HCT116 (cell line): Measurements from ENCODE around the gene TKTL1. TPM values are rescaled to one million over a fixed set of nuclear protein-coding genes. Genes with fewer than 3 reads are reported as not detected.

Experiments used
- ATAC-seq: fragments of 200-7000 bp; cut with Tn5 transposase; 2 replicates; pipeline ENCODE4 v1.9.1; 2020; ENCODE audit warnings: mild to moderate bottlenecking, moderate library complexity
- BruUV-seq: library from RNA; stranded (reverse); fragments of 400-500 nt; replicated peaks from 2 replicates; lab custom pipeline; 2021; lab: Mats Ljungman, UMichigan
- CTCF ChIA-PET: fragments of 300-600 bp; sonication (Branson Sonifier 250); formaldehyde crosslinking; loops from one replicate; lab custom pipeline; 2021; ENCODE audit warnings: antibody characterized with exemption; lab: Charles Lee
- POLR2A ChIA-PET: fragments of 300-600, 350-600 bp; sonication (Branson Sonifier 250); formaldehyde crosslinking; loops from one replicate; lab custom pipeline; 2021; ENCODE audit warnings: antibody characterized with exemption; lab: Charles Lee
- RAD21 ChIA-PET, 2 experiments: fragments of 300-600 bp; sonication (Branson Sonifier 250); formaldehyde crosslinking; loops; one replicate each; lab custom pipeline; 2023; ENCODE audit warnings: low total read pairs in 2 of 2; ENCODE audit not compliant: uncharacterized antibody in 2 of 2, unreplicated experiment in 2 of 2, low non-redundant PET in 1 of 2; lab: Charles Lee
- DNase-seq: peaks from one replicate; pipeline ENCODE4 v3.0.0-alpha.2; 2010; ENCODE audit warnings: low read depth, low spot score
- H2AFZ ChIP-seq: fragments of 200-600 bp; shearing (Covaris generic), sonication (generic); 2 replicates; pipeline ENCODE4 v1.6.1; 2017; ENCODE audit warnings: low read depth, mixed run types, mixed read lengths, antibody characterized with exemption, low read length; ENCODE audit not compliant: poor library complexity, severe bottlenecking
- H3K27ac ChIP-seq: 2 replicates; pipeline ENCODE4 v1.5.1; 2012; ENCODE audit warnings: low read depth, low read length
- H3K27me3 ChIP-seq: fragments of 200-600 bp; sonication (generic); 2 replicates; pipeline ENCODE4 v1.6.1; 2016; ENCODE audit warnings: mixed run types, low read length, mixed read lengths; ENCODE audit not compliant: insufficient read depth
- H3K36me3 ChIP-seq, 2 experiments: fragments of 200-500 bp in 1 of 2; fragments of 200-600 bp in 1 of 2; sonication (Bioruptor generic) in 1 of 2; sonication (generic) in 1 of 2; 2 replicates each; pipeline versions ENCODE4 v1.5.1 to v1.6.1; 2014 to 2016; ENCODE audit warnings: low read length in 2 of 2, inconsistent platforms in 1 of 2, mixed read lengths in 1 of 2, mixed run types in 1 of 2; ENCODE audit not compliant: insufficient read depth in 2 of 2, control insufficient read depth in 1 of 2
- H3K4me1 ChIP-seq, 2 experiments: fragments of 200-600 bp in 1 of 2; sonication (generic) in 1 of 2; 2 replicates each; pipeline versions ENCODE4 v1.5.1 to v1.6.1; 2012 to 2017; ENCODE audit warnings: low read length in 2 of 2, inconsistent platforms in 1 of 2, mild to moderate bottlenecking in 1 of 2, mixed read lengths in 1 of 2, mixed run types in 1 of 2, moderate library complexity in 1 of 2; ENCODE audit not compliant: insufficient read depth in 2 of 2, control insufficient read depth in 1 of 2
- H3K4me2 ChIP-seq: fragments of 200-600 bp; sonication (generic); 2 replicates; pipeline ENCODE4 v1.6.1; 2017; ENCODE audit warnings: mixed run types, low read length, mixed read lengths
- H3K4me3 ChIP-seq, 2 experiments: fragments of 200-600 bp in 1 of 2; sonication (generic) in 1 of 2; replicated peaks in 1 of 2; 2 replicates each; pipeline ENCODE4 v1.5.1; 2011 to 2016; ENCODE audit warnings: low read length in 2 of 2, control low read depth in 1 of 2, low read depth in 1 of 2, mild to moderate bottlenecking in 1 of 2, mixed read lengths in 1 of 2, mixed run types in 1 of 2
- H3K79me2 ChIP-seq: fragments of 200-600 bp; sonication (generic); 2 replicates; pipeline ENCODE4 v1.6.1; 2017; ENCODE audit warnings: mild to moderate bottlenecking, mixed run types, low read length, moderate library complexity, mixed read lengths; ENCODE audit not compliant: insufficient read depth
- H3K9ac ChIP-seq: fragments of 200-600 bp; sonication (generic); 2 replicates; pipeline ENCODE4 v1.6.1; 2016; ENCODE audit warnings: low read length, mixed read lengths
- H3K9me2 ChIP-seq: fragments of 200-600 bp; sonication (generic), shearing (Covaris generic); 2 replicates; pipeline ENCODE4 v1.6.1; 2017; ENCODE audit warnings: mixed run types, mild to moderate bottlenecking, moderate library complexity; ENCODE audit not compliant: insufficient read depth
- H3K9me3 ChIP-seq, 2 experiments: fragments of 200-500 bp in 1 of 2; fragments of 200-600 bp in 1 of 2; sonication (Bioruptor generic) in 1 of 2; sonication (generic) in 1 of 2; 2 replicates each; pipeline ENCODE4 v1.6.1; 2014 to 2017; ENCODE audit warnings: low read length in 2 of 2, mixed read lengths in 2 of 2, inconsistent platforms in 1 of 2, low read depth in 1 of 2, mild to moderate bottlenecking in 1 of 2, mixed run types in 1 of 2, moderate library complexity in 1 of 2; ENCODE audit not compliant: control insufficient read depth in 1 of 2, insufficient read depth in 1 of 2
- H4K20me1 ChIP-seq: fragments of 200-600 bp; sonication (generic), shearing (Covaris generic); 2 replicates; pipeline ENCODE4 v1.6.1; 2017; ENCODE audit warnings: mixed run types, mild to moderate bottlenecking, moderate library complexity; ENCODE audit not compliant: insufficient read depth
- CBX3 ChIP-seq: IDR thresholded peaks from 2 replicates; pipeline ENCODE4 v1.6.1; 2012; ENCODE audit warnings: low read depth
- JUND ChIP-seq: IDR thresholded peaks from 2 replicates; pipeline ENCODE4 v1.6.1; 2012
- POLR2AphosphoS5 ChIP-seq: IDR thresholded peaks from 2 replicates; pipeline ENCODE4 v1.6.1; 2011; ENCODE audit warnings: mild to moderate bottlenecking, low read depth, low read length, moderate library complexity
- ZBTB33 ChIP-seq: IDR thresholded peaks from 2 replicates; pipeline ENCODE4 v1.6.1; 2011; ENCODE audit warnings: mild to moderate bottlenecking, low read length, moderate library complexity; ENCODE audit not compliant: insufficient replicate concordance; ENCODE audit errors: extremely low read depth
- ZFX ChIP-seq: fragments of 450-650 bp; IDR thresholded peaks from 2 replicates; pipeline ENCODE4 v1.6.1; 2017
- intact Hi-C: fragments of 100-400 bp; cut with micrococcal nuclease; formaldehyde crosslinking; loops from 2 replicates; pipeline ENCODE4 v1.10.0; 2022
- total RNA-seq: library from RNA; stranded (reverse); gene quantifications from one replicate; pipeline ENCODE4 v1.2.1, GENCODE V29; 2021; ENCODE audit not compliant: unreplicated experiment

Gene TKTL1
- total RNA-seq, 1 experiment from 2014 or later, result 0.34 TPM

- ChIA-PET CTCF (no interaction called here), POLR2A (interaction anchor here (1.0 to 1.3 kb wide), 2 partner anchors 8 to 10 kb away, joined by 7 to 9 read pairs; no protein-coding TSS in a partner anchor)
- H3K9me2 ChIP-seq, result no peaks in the 10 kb centered on the region
- H3K27ac ChIP-seq, result peak within 1 kb of the TSS; percentile 98
- H3K79me2 ChIP-seq, result peaks cover 25% of the 10 kb centered on the region
- H2AFZ ChIP-seq, result no peak within 1 kb of the TSS
- ATAC-seq, result peak; percentile 80
- H4K20me1 ChIP-seq, result no peaks in the 10 kb centered on the region
- intact Hi-C loops, result no loop called here
- H3K9me3 ChIP-seq, result no peaks in the 10 kb centered on the region
- H3K4me1 ChIP-seq, result peaks cover 12 to 43% of the 10 kb centered on the region in 2 experiments
- H3K36me3 ChIP-seq, result peaks cover 0 to 4% of the 10 kb centered on the region in 2 experiments; a peak in 2 of 4 replicates
- H3K4me2 ChIP-seq, result peak within 1 kb of the TSS; percentile 88
- TF ChIP-seq CBX3 (no peak), POLR2AphosphoS5 (peak; percentile 44; the same call in 1 of the 2 replicates), ZBTB33 (peak; percentile 90)
- TF ChIP-seq, all 23 proteins: peak for 2
- RAD21 ChIA-PET, result interaction anchor here in 1 of 2 experiments (0.7 kb wide), 1 partner anchor 375 kb away, joined by 8 read pairs; no protein-coding TSS in a partner anchor
- Histone ChIP-seq H3K27me3 (no peaks in the 10 kb centered on the region), H3K4me3 (peak within 1 kb of the TSS; percentile 80 to 84), H3K9ac (peak within 1 kb of the TSS; percentile 98)
- no TSS peak for BruUV-seq
- peak; percentile 91 for DNase-seq
Observed at GRCh38 chrX:154378799-154379568, 83.4 kb downstream of the TKTL1 start, which contains the start of gene EMD. TSS of gene EMD (plus strand) at chrX:154379295. CDS start at chrX:154379485, 190 bp downstream.

GRCh38 chrX:154379569-154379951, 84.0 kb downstream of the TKTL1 start:
- peak overlapping the region; percentile 80 to 84 for H3K4me3 ChIP-seq
- peak overlapping the region; percentile 94 for H3K27ac ChIP-seq
- intact Hi-C loops, result no loop called here
- DNase-seq, result no peak
- H3K27me3 ChIP-seq, result no peaks in the 10 kb centered on the region
- H3K4me2 ChIP-seq, result peak overlapping the region; percentile 88
- H3K36me3 ChIP-seq, result peaks cover 0 to 4% of the 10 kb centered on the region in 2 experiments; a peak in 2 of 4 replicates
- no TSS peak for BruUV-seq
- peak overlapping the region; percentile 98 for H3K9ac ChIP-seq
- RAD21 ChIA-PET, result interaction anchor here in 1 of 2 experiments (0.7 kb wide), 1 partner anchor 374 kb away, joined by 8 read pairs; no protein-coding TSS in a partner anchor
- peaks cover 12 to 40% of the 10 kb centered on the region in 2 experiments for H3K4me1 ChIP-seq
- no peaks in the 10 kb centered on the region for H3K9me2 ChIP-seq
- H3K9me3 ChIP-seq, result no peaks in the 10 kb centered on the region
- H4K20me1 ChIP-seq, result no peaks in the 10 kb centered on the region
- ATAC-seq, result no peak
- CTCF ChIA-PET, result no interaction called here
- POLR2A ChIA-PET, result interaction anchor here (1.0 to 1.3 kb wide), 2 partner anchors 9 to 10 kb away, joined by 7 to 9 read pairs; no protein-coding TSS in a partner anchor
- no peak overlapping the region for H2AFZ ChIP-seq
- TF ChIP-seq ZFX (peak; percentile 80; the same call in 1 of the 2 replicates), CBX3 (no peak), JUND (no peak)
- peaks cover 25% of the 10 kb centered on the region for H3K79me2 ChIP-seq

Other genes with a start within 250 kb of the TKTL1 start
- gene MECP2, start 198.1 kb upstream of the TKTL1 start, total RNA-seq, result 32.4 TPM
- not detected for gene OPN1LW, start 151.6 kb upstream of the TKTL1 start, total RNA-seq
- not detected for gene OPN1MW, start 113.2 kb upstream of the TKTL1 start, total RNA-seq
- not detected for gene OPN1MW2, start 76.0 kb upstream of the TKTL1 start, total RNA-seq
- not detected for gene OPN1MW3, start 38.2 kb upstream of the TKTL1 start, total RNA-seq
- not detected for gene TEX28, start 671 bp upstream of the TKTL1 start, total RNA-seq
- 546 TPM for gene FLNA, start 78.8 kb downstream of the TKTL1 start, total RNA-seq
- gene EMD, start 83.5 kb downstream of the TKTL1 start, total RNA-seq, result 102 TPM
- 3,069 TPM for gene RPL10, start 102.6 kb downstream of the TKTL1 start, total RNA-seq
- 16.5 TPM for gene DNASE1L1, start 113.5 kb downstream of the TKTL1 start, total RNA-seq
- 28.0 TPM for gene TAFAZZIN, start 115.7 kb downstream of the TKTL1 start, total RNA-seq
- 53.4 TPM for gene ATP6AP1, start 132.9 kb downstream of the TKTL1 start, total RNA-seq
- gene GDI1, start 141.4 kb downstream of the TKTL1 start, total RNA-seq, result 122 TPM
- 46.5 TPM for gene FAM50A, start 148.3 kb downstream of the TKTL1 start, total RNA-seq
- gene PLXNA3, start 162.5 kb downstream of the TKTL1 start, total RNA-seq, result 89.3 TPM
- 42.8 TPM for gene LAGE3, start 183.5 kb downstream of the TKTL1 start, total RNA-seq
- 37.4 TPM for gene UBL4A, start 190.8 kb downstream of the TKTL1 start, total RNA-seq
- 16.2 TPM for gene SLC10A3, start 194.8 kb downstream of the TKTL1 start, total RNA-seq
- 15.6 TPM for gene FAM3A, start 220.4 kb downstream of the TKTL1 start, total RNA-seq